BE2C (cell line): ENCODE results near the gene DNALI1.

Experiments used
- DNase-seq: peaks from one replicate; pipeline ENCODE4 v3.0.0-alpha.2; 2020
- H3K27me3 ChIP-seq: fragments of 250-450 bp; sonication (Bioruptor Pico); 2 replicates; pipeline ENCODE4 v1.5.1; 2020; ENCODE audit warnings: mild to moderate bottlenecking
- H3K36me3 ChIP-seq: fragments of 250-450 bp; sonication (Bioruptor Pico); 2 replicates; pipeline ENCODE4 v1.5.1; 2020; ENCODE audit warnings: mild to moderate bottlenecking
- H3K4me1 ChIP-seq: fragments of 250-450 bp; sonication (Bioruptor Pico); 2 replicates; pipeline ENCODE4 v1.5.1; 2020
- H3K4me3 ChIP-seq: 2 replicates; pipeline ENCODE4 v1.5.1; 2011; ENCODE audit warnings: low read depth, low read length
- H3K9me3 ChIP-seq: fragments of 250-450 bp; sonication (Bioruptor Pico); 2 replicates; pipeline ENCODE4 v1.5.1; 2020
- CTCF ChIP-seq: IDR thresholded peaks from 2 replicates; pipeline ENCODE4 v1.5.1; 2012; ENCODE audit warnings: mild to moderate bottlenecking, low read depth, low read length

The DNALI1 gene

GRCh38 chr1:37562984-37563383 is 6.2 kb downstream of the DNALI1 start:
- no peaks in the 10 kb centered on the region for H3K9me3 ChIP-seq
- no peaks in the 10 kb centered on the region for H3K4me1 ChIP-seq
- no peak for TF ChIP-seq CTCF
- H3K27me3 ChIP-seq = no peaks in the 10 kb centered on the region
- H3K4me3 ChIP-seq = no peak overlapping the region
- peaks cover 6% of the 10 kb centered on the region for H3K36me3 ChIP-seq
- DNase-seq = no peak

- Histone ChIP-seq H3K27me3 (no peaks in the 10 kb centered on the region), H3K4me3 (no peak overlapping the region), H3K9me3 (no peaks in the 10 kb centered on the region), H3K36me3 (peaks cover 25% of the 10 kb centered on the region), H3K4me1 (no peaks in the 10 kb centered on the region)
- no peak for TF ChIP-seq CTCF
- DNase-seq = no peak
These were observed 8.2 kb downstream of the DNALI1 start for GRCh38 chr1:37564892-37565291.

- no peaks in the 10 kb centered on the region for H3K27me3 ChIP-seq
- TF ChIP-seq CTCF = no peak
- no peak for DNase-seq
- H3K4me3 ChIP-seq = no peak overlapping the region
- no peaks in the 10 kb centered on the region for H3K4me1 ChIP-seq
- no peaks in the 10 kb centered on the region for H3K9me3 ChIP-seq
- H3K36me3 ChIP-seq = peaks cover 35% of the 10 kb centered on the region
These were observed 10.3 kb downstream of the DNALI1 start for GRCh38 chr1:37567023-37567422.

GRCh38 chr1:37570528-37571334 is 14.0 kb downstream of the DNALI1 start:
- no peak for TF ChIP-seq CTCF
- no peak overlapping the region for H3K4me3 ChIP-seq
- H3K9me3 ChIP-seq = no peaks in the 10 kb centered on the region
- no peaks in the 10 kb centered on the region for H3K4me1 ChIP-seq
- H3K27me3 ChIP-seq = no peaks in the 10 kb centered on the region
- no peak for DNase-seq
- peaks cover 58% of the 10 kb centered on the region for H3K36me3 ChIP-seq

- no peaks in the 10 kb centered on the region for H3K27me3 ChIP-seq
- H3K4me3 ChIP-seq = no peak overlapping the region
These were observed 18.2 kb downstream of the DNALI1 start for GRCh38 chr1:37574834-37575480.

More at GRCh38 chr1:37574834-37575480, 18.2 kb downstream of the DNALI1 start:
- Histone ChIP-seq H3K36me3 (peaks cover 45% of the 10 kb centered on the region), H3K4me1 (no peaks in the 10 kb centered on the region), H3K9me3 (no peaks in the 10 kb centered on the region)
- no peak for DNase-seq
- no peak for TF ChIP-seq CTCF
